HepG2 (cell line): ENCODE data around the gene KCNIP3.

Experiments
- CTCF ChIP-seq: sonication (generic); formaldehyde crosslinking; IDR thresholded peaks from 2 replicates; pipeline ENCODE4 v1.5.0; 2020; ENCODE audit warnings: mild to moderate bottlenecking, missing genetic modification reagents, moderate library complexity
- EZH2 ChIP-seq: conservative IDR thresholded peaks from 2 replicates; pipeline ENCODE4 v1.6.1; 2012; ENCODE audit warnings: mild to moderate bottlenecking, low read depth, low read length, moderate library complexity
- GABPA ChIP-seq, 2 experiments: IDR thresholded peaks; 2 replicates each; pipeline ENCODE4 v1.6.1; 2011 to 2016; ENCODE audit warnings: low read depth in 2 of 2, low read length in 1 of 2, missing biosample characterization in 1 of 2, missing genetic modification characterization in 1 of 2
- GATAD2A ChIP-seq: IDR thresholded peaks from 2 replicates; pipeline ENCODE4 v1.6.1; 2016
- GTF2F1 ChIP-seq: fragments of 150-350 bp; IDR thresholded peaks from 2 replicates; pipeline ENCODE4 v1.6.1; 2014; ENCODE audit warnings: low read length
- HBP1 ChIP-seq: IDR thresholded peaks from 2 replicates; pipeline ENCODE4 v1.6.1; 2016; ENCODE audit warnings: low read depth, control low read depth
- NR2C2 ChIP-seq: sonication (generic); formaldehyde crosslinking; IDR thresholded peaks from 2 replicates; pipeline ENCODE4 v1.4.0; 2020; ENCODE audit warnings: missing genetic modification reagents, mild to moderate bottlenecking, moderate library complexity, borderline replicate concordance
- POLR2A ChIP-seq, 2 experiments: IDR thresholded peaks; 2 replicates each; pipeline ENCODE4 v1.6.1; 2011; ENCODE audit warnings: low read depth in 2 of 2, low read length in 2 of 2, mild to moderate bottlenecking in 1 of 2, moderate library complexity in 1 of 2; ENCODE audit not compliant: insufficient read depth in 1 of 2
- REST ChIP-seq, 2 experiments: IDR thresholded peaks; 2 replicates each; pipeline ENCODE4 v1.6.1; 2011 to 2012; ENCODE audit warnings: low read length in 2 of 2, borderline replicate concordance in 1 of 2, low read depth in 1 of 2, mild to moderate bottlenecking in 1 of 2, moderate library complexity in 1 of 2
- SMAD1 ChIP-seq: sonication (generic); formaldehyde crosslinking; IDR thresholded peaks from 2 replicates; pipeline ENCODE4 v1.4.0; 2020; ENCODE audit warnings: missing genetic modification reagents, low read depth, mild to moderate bottlenecking, borderline replicate concordance
- SP140L ChIP-seq: sonication (generic); formaldehyde crosslinking; IDR thresholded peaks from 2 replicates; pipeline ENCODE4 v1.4.0; 2020; ENCODE audit warnings: missing genetic modification reagents, borderline replicate concordance
- ZNF121 ChIP-seq: sonication (generic); formaldehyde crosslinking; IDR thresholded peaks from 2 replicates; pipeline ENCODE4 v1.5.0; 2020; ENCODE audit warnings: mild to moderate bottlenecking, missing genetic modification reagents
- ZNF780A ChIP-seq: sonication (generic); formaldehyde crosslinking; IDR thresholded peaks from 2 replicates; pipeline ENCODE4 v1.8.0; 2022; ENCODE audit warnings: mild to moderate bottlenecking, missing genetic modification reagents, moderate library complexity
- ZSCAN22 ChIP-seq: sonication (generic); formaldehyde crosslinking; IDR thresholded peaks from 2 replicates; pipeline ENCODE4 v1.4.0; 2020; ENCODE audit warnings: mild to moderate bottlenecking, missing genetic modification reagents

DNA sequence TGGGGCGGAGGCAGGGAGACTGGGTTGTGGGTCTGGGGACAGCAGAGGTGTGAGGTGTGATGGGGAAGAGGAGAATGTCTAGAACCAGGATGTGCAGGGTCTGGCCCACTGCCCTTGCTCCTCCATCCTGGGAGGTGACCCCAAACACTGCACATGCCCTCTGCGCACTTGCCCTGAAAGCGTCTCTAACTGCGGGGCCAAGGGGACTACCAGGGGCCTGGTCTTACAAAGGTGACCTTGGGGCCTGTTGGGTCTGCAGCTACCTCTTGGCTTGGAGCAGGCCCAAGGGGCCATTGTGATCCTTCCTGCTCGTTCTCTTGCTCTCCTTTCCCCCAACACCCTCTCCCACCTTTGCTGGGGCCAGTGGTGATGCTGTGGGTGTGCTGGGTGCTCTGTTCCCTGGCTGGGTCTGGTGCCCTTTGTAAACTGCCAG, 57.3 kb downstream of the KCNIP3 start:
- TF ChIP-seq GABPA (IDR thresholded peaks at IDR 0.05; ENCODE audit: low read depth, low read length), result no peak
- TF ChIP-seq GABPA (CRISPR knock-in tag; IDR thresholded peaks at IDR 0.05; ENCODE audit: low read depth), result no peak
- TF ChIP-seq HBP1 (CRISPR knock-in tag), result no peak
- TF ChIP-seq GATAD2A (CRISPR knock-in tag), result no peak
- TF ChIP-seq ZSCAN22 (CRISPR knock-in tag), result no peak
- no peak for TF ChIP-seq SMAD1
- no peak for TF ChIP-seq GTF2F1
- no peak for TF ChIP-seq ZNF121 (CRISPR knock-in tag)
- no peak for TF ChIP-seq CTCF (CRISPR knock-in tag)
- no peak for TF ChIP-seq ZNF780A
- TF ChIP-seq EZH2, result no peak
- no peak for TF ChIP-seq NR2C2 (CRISPR knock-in tag)
- TF ChIP-seq REST (IDR thresholded peaks at IDR 0.05; ENCODE audit: borderline replicate concordance in 1 of 2, low read depth in 1 of 2, low read length in 2 of 2), result no peak
- TF ChIP-seq POLR2A (IDR thresholded peaks at IDR 0.05; ENCODE audit: insufficient read depth in 1 of 2, low read depth in 2 of 2, low read length in 2 of 2), result no peak
- TF ChIP-seq SP140L (CRISPR knock-in tag), result no peak
